GM21528 (cell line): Measurements from ENCODE around the gene GGTLC1.

Experiments
- ATAC-seq: cut with Tn5 transposase; IDR thresholded peaks from one replicate; pipeline ENCODE4 v1.9.1; 2021; ENCODE audit warnings: mild to moderate bottlenecking, moderate library complexity; ENCODE audit not compliant: unreplicated experiment, low FRiP score

The GGTLC1 gene

DNA sequence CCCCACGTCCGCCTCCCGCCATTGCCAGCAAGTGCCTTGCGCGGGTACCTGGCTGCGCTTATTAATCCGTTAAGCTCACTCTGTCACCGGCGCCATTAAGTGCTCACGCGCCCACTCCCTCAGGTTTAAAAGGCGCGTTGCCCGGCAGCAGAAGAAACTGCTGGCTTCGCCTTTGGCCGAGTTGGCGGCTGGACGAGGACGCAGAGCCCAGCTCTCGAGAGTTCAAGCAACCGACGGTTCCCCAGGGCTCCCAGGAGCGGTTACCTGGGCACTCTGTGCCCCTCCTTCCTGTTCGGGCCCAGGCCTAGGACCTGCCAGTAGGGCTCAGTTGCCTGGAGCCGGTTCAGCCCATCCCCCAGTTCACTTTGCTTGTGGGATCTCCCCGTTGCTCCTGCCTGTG is at the start of gene GGTLC1:
TSS of gene GGTLC1 (minus strand) at position 219 of the 400 bp plus-strand sequence. CDS start 2,168 bp downstream, outside the sequence.
- no peak for ATAC-seq

GRCh38 chr20:24034820-24035219 is 46.2 kb upstream of the GGTLC1 start:
- no peak for ATAC-seq

GRCh38 chr20:24033565-24033964 is 45.0 kb upstream of the GGTLC1 start:
- no peak for ATAC-seq

GRCh38 chr20:24033151-24033550 is 44.6 kb upstream of the GGTLC1 start:
- ATAC-seq, result no peak

GRCh38 chr20:24032400-24032898 is 43.9 kb upstream of the GGTLC1 start:
- ATAC-seq, result no peak

- ATAC-seq, result no peak
These were observed 38.6 kb upstream of the GGTLC1 start for GRCh38 chr20:24027229-24027628.

DNA sequence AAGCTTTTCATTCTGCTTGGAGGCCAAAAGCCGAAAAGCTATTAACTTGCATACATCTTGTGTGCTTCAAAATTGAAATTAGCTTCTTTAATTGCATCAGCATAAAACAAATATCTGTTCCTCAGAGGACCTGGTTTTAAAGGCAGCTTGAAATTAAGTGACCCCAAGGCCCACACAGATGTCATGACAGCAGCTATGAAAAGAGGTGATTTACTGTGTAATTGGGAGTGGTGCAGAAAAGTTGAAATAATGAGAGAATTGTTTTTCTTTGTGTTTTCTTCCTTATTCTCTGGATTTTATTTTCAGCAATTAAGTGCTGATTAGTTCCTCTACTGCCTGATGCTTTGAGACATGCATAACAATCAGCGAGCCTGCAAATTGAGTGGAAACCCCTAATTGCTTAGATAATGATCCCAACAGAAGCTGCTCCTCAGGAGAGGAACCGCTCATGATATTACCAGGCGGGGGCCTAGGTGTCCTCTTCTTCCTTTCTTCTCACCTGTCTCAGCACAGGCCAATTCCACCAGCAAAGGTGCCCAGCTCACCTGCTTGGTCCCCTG is 34.1 kb upstream of the GGTLC1 start:
- no peak for ATAC-seq

- ATAC-seq, result no peak
These were observed 30.2 kb upstream of the GGTLC1 start for GRCh38 chr20:24018796-24019195.

- ATAC-seq, result no peak
These were observed 28.8 kb upstream of the GGTLC1 start for GRCh38 chr20:24017458-24017755.

GRCh38 chr20:24016607-24017457 is 28.3 kb upstream of the GGTLC1 start:
- no peak for ATAC-seq

- ATAC-seq, result no peak
These were observed 25.4 kb upstream of the GGTLC1 start for GRCh38 chr20:24013953-24014352.

GRCh38 chr20:24011282-24011681 is 22.7 kb upstream of the GGTLC1 start:
- no peak for ATAC-seq

DNA sequence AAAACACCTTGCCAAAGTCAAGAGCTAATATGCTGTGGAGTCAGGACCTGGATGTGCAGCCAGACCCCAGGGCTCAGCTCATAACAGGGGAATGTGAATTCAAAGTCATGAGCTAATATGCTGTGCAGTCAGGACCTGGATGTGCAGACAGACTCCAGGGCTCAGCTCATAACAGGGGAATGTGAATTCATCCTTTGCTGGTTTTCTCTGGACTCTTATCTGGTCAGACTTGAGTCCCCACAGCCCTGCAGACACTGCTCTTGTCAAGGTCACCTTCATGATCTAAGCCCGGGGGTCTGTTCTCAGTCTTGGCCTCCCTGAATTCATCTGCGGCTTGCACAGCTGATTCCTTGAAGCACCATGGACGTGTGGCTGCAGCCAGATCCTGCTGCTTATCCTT is 19.2 kb upstream of the GGTLC1 start:
- ATAC-seq, result no peak

- ATAC-seq, result no peak
These were observed 18.6 kb upstream of the GGTLC1 start for GRCh38 chr20:24007073-24007595.

DNA sequence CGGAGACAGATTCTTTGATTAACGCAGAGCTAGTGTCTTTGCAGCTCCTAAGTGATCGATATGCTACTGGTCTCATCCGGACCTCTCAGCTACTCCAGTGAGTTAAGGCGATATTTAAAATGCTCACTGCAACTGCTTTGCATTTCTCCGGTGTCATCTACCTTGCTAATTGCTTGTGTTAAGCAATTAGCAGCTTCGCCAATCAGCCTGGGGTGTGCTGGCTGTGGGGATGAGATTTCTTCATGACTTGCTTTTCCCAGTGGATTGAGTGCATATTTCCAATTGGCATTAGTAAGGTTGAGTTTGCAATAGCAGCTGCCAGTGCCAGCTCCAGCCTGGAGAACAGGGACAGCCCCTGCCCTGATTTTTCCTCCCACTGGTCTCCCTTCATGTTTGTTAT is 18.0 kb upstream of the GGTLC1 start:
- no peak for ATAC-seq

GRCh38 chr20:24004471-24004870 is 15.9 kb upstream of the GGTLC1 start:
- no peak for ATAC-seq

DNA sequence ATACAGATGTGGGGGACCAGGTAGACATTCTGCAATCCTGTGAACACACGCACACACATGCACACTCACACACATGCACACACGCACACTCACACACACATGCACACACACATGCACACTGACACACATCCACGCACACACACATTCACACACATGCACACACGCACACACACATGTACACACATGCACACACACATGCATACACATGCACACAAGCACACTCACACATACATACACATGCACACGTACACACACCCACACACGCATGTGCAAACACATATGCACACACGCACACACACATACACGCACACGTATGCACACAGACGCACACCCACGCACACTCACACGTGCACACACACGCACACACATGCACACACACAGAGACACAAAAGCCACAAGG is 14.3 kb upstream of the GGTLC1 start:
- ATAC-seq, result no peak

DNA sequence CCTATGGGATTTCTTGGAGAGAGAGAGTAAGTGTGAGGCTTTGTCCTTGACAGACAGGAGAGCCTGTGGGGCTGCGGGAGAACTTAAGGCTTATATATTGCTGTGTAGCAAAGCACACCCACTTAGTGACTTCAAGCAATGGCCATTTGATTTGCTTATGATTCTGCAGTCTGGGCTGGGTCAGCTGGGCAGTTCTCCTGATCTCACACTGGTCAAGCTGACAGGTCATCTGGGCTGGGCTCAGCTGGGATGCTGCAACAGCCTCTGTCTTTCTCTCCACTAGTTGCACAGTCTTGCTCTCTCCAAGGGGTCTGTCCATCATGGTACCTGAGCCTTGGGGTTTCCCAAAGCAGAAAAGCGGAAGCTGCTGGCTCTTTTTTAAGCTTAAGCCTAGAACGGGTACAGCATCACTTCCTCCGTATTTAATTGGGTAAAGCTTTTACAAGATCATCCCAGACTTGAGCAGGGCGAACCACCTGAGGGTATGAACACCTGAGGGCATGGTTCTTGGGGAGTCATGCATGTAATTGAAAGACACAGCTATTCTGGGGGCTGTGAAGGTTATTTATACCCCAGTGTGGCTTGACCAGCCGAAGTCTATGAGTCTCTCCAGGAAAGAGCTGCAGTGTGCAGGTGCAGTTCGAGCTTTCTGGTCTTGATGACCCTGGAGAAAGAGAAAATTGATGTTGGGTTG is 13.3 kb upstream of the GGTLC1 start:
- ATAC-seq, result no peak

DNA sequence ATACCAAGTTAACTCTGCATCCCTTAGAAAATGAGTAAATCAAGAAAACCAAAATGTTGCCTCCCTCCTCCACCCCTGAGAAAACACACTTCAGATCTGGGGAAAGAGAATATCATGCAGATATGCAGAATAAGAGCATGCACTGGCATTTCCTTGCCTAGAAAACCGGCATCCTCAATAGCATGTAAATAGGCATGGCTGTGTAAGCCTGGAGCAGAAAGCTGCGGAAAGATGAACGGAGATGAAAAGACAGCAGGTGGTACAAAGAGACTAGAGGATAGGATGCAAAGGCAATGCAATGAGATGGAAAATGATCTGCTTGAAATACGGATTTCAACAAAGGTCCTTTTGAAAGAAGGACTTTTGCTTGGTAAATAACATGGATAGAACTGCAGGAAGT is 10.3 kb upstream of the GGTLC1 start:
- ATAC-seq, result no peak

- no peak for ATAC-seq
These were observed 9.8 kb upstream of the GGTLC1 start for GRCh38 chr20:23998392-23998791.

DNA sequence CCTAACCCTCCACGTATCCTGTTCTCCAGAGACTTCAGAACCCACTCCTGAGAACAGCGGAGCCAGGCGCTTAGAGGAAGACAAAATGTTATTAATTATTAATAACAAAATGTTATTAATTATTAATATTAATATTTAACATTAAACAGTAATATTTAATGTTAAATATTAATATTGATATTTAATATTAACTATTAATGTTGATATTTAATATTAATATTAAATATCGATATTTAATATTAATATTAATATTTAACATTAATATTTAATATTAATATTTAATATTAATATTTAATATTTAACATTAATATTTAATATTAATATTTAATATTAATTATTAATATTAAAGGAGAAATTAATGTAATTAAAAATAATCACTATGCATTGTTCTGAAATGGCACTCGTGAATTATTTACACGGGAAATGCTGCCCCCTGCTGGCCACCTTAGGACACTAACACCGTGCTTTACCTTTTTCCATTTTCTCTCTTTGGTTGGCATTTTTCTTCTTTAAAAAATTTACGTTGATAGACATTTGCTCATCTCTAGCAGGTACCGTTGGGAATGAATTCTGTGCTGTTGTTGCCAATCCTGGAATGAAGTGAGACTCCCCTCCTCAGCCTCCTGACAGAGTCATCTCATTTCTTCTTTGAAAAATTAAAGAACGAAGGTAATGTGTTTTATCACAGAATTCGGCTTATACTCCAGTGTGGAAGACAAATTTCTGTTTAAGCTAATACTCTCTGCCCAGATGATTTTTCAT is 7.5 kb upstream of the GGTLC1 start:
- no peak for ATAC-seq
